ENCODE results near the gene ALPL. TPM values are rescaled to one million over a fixed set of nuclear protein-coding genes. Genes with fewer than 3 reads are reported as not detected.

The ALPL gene
- total and polyA plus RNA-seq, 9 of the 15 experiments (the other 6 are each of a cell fraction or from before 2014, with no cell fraction given): 0.04 to 0.38 (median 0.18) TPM; not detected in 4

- peaks cover 2 to 7% of the 10 kb centered on the region in 2 experiments for H3K4me1 ChIP-seq (replicated peaks in 1 of 2; ENCODE audit: control insufficient read depth in 2 of 2, insufficient read depth in 2 of 2, low read length in 2 of 2)
- no peaks in the 10 kb centered on the region for H3K9me1 ChIP-seq (ENCODE audit: control insufficient read depth, insufficient read depth, low read length)
- H3K4me3 ChIP-seq: no peak overlapping the region
- intact Hi-C loops (cut with micrococcal nuclease) (no loop called here), in situ Hi-C loops (cut with MboI) (no loop called here)
- TF ChIP-seq CSDE1 (IDR thresholded peaks at IDR 0.05) (no peak), GABPA (tag; conservative IDR thresholded peaks at IDR 0.05; ENCODE audit: low read depth) (no peak), THRA (IDR thresholded peaks at IDR 0.05) (no peak), ZBTB1 (CRISPR knock-in tag; IDR thresholded peaks at IDR 0.05; ENCODE audit: borderline replicate concordance, low read depth) (no peak), ZNF134 (CRISPR knock-in tag; conservative IDR thresholded peaks at IDR 0.05) (no peak), ZNF174 (CRISPR knock-in tag; IDR thresholded peaks at IDR 0.05) (no peak), SMARCA5 (IDR thresholded peaks at IDR 0.05) (no peak), ZNF121 (CRISPR knock-in tag; conservative IDR thresholded peaks at IDR 0.05) (no peak), ERF (CRISPR knock-in tag; IDR thresholded peaks at IDR 0.05) (no peak), SOX6 (IDR thresholded peaks at IDR 0.05) (no peak), NCOA1 (IDR thresholded peaks at IDR 0.05; ENCODE audit: low read depth) (no peak), KLF10 (CRISPR knock-in tag; IDR thresholded peaks at IDR 0.05) (no peak)
- TF ChIP-seq, protein P1, sequence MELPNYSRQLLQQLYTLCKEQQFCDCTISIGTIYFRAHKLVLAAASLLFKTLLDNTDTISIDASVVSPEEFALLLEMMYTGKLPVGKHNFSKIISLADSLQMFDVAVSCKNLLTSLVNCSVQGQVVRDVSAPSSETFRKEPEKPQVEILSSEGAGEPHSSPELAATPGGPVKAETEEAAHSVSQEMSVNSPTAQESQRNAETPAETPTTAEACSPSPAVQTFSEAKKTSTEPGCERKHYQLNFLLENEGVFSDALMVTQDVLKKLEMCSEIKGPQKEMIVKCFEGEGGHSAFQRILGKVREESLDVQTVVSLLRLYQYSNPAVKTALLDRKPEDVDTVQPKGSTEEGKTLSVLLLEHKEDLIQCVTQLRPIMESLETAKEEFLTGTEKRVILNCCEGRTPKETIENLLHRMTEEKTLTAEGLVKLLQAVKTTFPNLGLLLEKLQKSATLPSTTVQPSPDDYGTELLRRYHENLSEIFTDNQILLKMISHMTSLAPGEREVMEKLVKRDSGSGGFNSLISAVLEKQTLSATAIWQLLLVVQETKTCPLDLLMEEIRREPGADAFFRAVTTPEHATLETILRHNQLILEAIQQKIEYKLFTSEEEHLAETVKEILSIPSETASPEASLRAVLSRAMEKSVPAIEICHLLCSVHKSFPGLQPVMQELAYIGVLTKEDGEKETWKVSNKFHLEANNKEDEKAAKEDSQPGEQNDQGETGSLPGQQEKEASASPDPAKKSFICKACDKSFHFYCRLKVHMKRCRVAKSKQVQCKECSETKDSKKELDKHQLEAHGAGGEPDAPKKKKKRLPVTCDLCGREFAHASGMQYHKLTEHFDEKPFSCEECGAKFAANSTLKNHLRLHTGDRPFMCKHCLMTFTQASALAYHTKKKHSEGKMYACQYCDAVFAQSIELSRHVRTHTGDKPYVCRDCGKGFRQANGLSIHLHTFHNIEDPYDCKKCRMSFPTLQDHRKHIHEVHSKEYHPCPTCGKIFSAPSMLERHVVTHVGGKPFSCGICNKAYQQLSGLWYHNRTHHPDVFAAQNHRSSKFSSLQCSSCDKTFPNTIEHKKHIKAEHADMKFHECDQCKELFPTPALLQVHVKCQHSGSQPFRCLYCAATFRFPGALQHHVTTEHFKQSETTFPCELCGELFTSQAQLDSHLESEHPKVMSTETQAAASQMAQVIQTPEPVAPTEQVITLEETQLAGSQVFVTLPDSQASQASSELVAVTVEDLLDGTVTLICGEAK (IDR thresholded peaks at IDR 0.05): no peak
- TF ChIP-seq, protein P1 (CRISPR knock-in tag; IDR thresholded peaks at IDR 0.05): no peak
- no peaks in the 10 kb centered on the region for H3K36me3 ChIP-seq (ENCODE audit: control insufficient read depth, insufficient read depth, low read length)
- no peaks in the 10 kb centered on the region for H3K9me3 ChIP-seq (replicated peaks; ENCODE audit: control insufficient read depth, insufficient read depth, low read depth, low read length)
- H3K9ac ChIP-seq (ENCODE audit: insufficient read depth in 1 of 2, low read depth in 2 of 2, low read length in 2 of 2): no peak overlapping the region
- BruUV-seq (replicated peaks): no TSS peak
- peaks cover 44 to 67% of the 10 kb centered on the region in 2 experiments for H3K27me3 ChIP-seq (ENCODE audit: control insufficient read depth in 2 of 2, insufficient read depth in 2 of 2, low read length in 2 of 2)
- no peak overlapping the region for H3K4me2 ChIP-seq (ENCODE audit: insufficient read depth, low read length)
- CTCF ChIA-PET (ENCODE audit: low intra/inter-chr PET ratio): no interaction called here
- POLR2A ChIA-PET: interaction anchor here (0.7 to 1.2 kb wide), 2 partner anchors 24 to 58 kb away, joined by 3 read pairs; no protein-coding TSS in a partner anchor
- H4K20me1 ChIP-seq (replicated peaks; ENCODE audit: control insufficient read depth, insufficient read depth, low read length): no peaks in the 10 kb centered on the region; the same call in 1 of the 2 replicates
- 0 out of 2 replicates have a peak overlapping the region, but pooled peaks have one; percentile 7 for H2AFZ ChIP-seq (ENCODE audit: low read depth, low read length)
- WGBS (ENCODE audit: insufficient coverage, low coverage, missing lambda C conversion rate): 20% methylated on average over 8 of the region's 8 CpGs
- no peak overlapping the region for H3K27ac ChIP-seq (ENCODE audit: extremely low read depth, low read depth, low read length)
- FAIRE-seq (no peak), ATAC-seq (no peak), DNase-seq (ENCODE audit: extremely low read depth in 1 of 4, low spot score in 3 of 4) (no peak)
- H3K79me2 ChIP-seq (ENCODE audit: control insufficient read depth, insufficient read depth, low read length): no peaks in the 10 kb centered on the region
Measured at GRCh38 chr1:21553116-21553926, 44.1 kb downstream of the ALPL start.
